ENCODE measurements around the gene CWC15.

GRCh38 chr11:94960488-94960887 is 12.9 kb downstream of the CWC15 start:
- TF ChIP-seq, protein P1, sequence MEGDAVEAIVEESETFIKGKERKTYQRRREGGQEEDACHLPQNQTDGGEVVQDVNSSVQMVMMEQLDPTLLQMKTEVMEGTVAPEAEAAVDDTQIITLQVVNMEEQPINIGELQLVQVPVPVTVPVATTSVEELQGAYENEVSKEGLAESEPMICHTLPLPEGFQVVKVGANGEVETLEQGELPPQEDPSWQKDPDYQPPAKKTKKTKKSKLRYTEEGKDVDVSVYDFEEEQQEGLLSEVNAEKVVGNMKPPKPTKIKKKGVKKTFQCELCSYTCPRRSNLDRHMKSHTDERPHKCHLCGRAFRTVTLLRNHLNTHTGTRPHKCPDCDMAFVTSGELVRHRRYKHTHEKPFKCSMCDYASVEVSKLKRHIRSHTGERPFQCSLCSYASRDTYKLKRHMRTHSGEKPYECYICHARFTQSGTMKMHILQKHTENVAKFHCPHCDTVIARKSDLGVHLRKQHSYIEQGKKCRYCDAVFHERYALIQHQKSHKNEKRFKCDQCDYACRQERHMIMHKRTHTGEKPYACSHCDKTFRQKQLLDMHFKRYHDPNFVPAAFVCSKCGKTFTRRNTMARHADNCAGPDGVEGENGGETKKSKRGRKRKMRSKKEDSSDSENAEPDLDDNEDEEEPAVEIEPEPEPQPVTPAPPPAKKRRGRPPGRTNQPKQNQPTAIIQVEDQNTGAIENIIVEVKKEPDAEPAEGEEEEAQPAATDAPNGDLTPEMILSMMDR (IDR thresholded peaks at IDR 0.05; ENCODE audit: extremely low read depth in 1 of 2, insufficient read depth in 1 of 2, low read depth in 1 of 2, low read length in 2 of 2) = no peak
- TF ChIP-seq POLR2A (IDR thresholded peaks at IDR 0.05; ENCODE audit: low read depth, low read length) (no peak), POLR2AphosphoS5 (IDR thresholded peaks at IDR 0.05; ENCODE audit: insufficient read depth, low read depth, low read length) (no peak), EZH2 (IDR thresholded peaks at IDR 0.05; ENCODE audit: borderline replicate concordance, low read depth, low read length, severe bottlenecking) (no peak)

Data from endothelial cell of umbilical vein (primary cell).